Large intestine (tissue), 3 donors: ENCODE results near the gene SORBS1. TPM values are rescaled to one million over a fixed set of nuclear protein-coding genes. Genes with fewer than 3 reads are reported as not detected.

Experiments used
- DNase-seq, 2 donors: peaks; one replicate each; pipeline versions ENCODE4 v3.0.0 to v3.0.0-alpha.2; 2013
- H3K27ac ChIP-seq: one replicate; pipeline ENCODE4 v1.5.1; 2013; ENCODE audit warnings: low read length
- H3K27me3 ChIP-seq: 2 replicates; pipeline ENCODE4 v1.6.1; 2013; ENCODE audit warnings: low read length; ENCODE audit not compliant: control insufficient read depth, insufficient read depth
- H3K36me3 ChIP-seq: 2 replicates; pipeline ENCODE4 v1.6.1; 2013; ENCODE audit warnings: low read length; ENCODE audit not compliant: control insufficient read depth, insufficient read depth
- H3K4me1 ChIP-seq: one replicate; pipeline ENCODE4 v1.6.1; 2013; ENCODE audit warnings: low read length; ENCODE audit not compliant: control insufficient read depth, insufficient read depth
- H3K4me3 ChIP-seq: one replicate; pipeline ENCODE4 v1.5.1; 2013; ENCODE audit warnings: low read length
- H3K9me3 ChIP-seq: one replicate; pipeline ENCODE4 v1.6.1; 2013; ENCODE audit warnings: mild to moderate bottlenecking, low read depth, low read length, moderate library complexity; ENCODE audit not compliant: control insufficient read depth
- WGBS: methylation state at CpG from one replicate; pipeline ENCODE4 v1.1.5; 2013; ENCODE audit warnings: low lambda C conversion rate; ENCODE audit not compliant: insufficient coverage; 5-methylcytosine and 5-hydroxymethylcytosine counted together
- polyA plus RNA-seq: library from polyadenylated mRNA; unstranded; fragments of 120-200 nt; gene quantifications from one replicate; pipeline ENCODE4 v1.2.1, GENCODE V29; 2013

The SORBS1 gene
- polyA plus RNA-seq, 1 donor: 60.2 TPM

GRCh38 chr10:95403700-95404461, 157.3 kb downstream of the SORBS1 start:
- Histone ChIP-seq H3K4me3 (no peak overlapping the region), H3K4me1 (no peaks in the 10 kb centered on the region), H3K36me3 (peaks cover 45% of the 10 kb centered on the region), H3K27ac (no peak overlapping the region), H3K27me3 (no peaks in the 10 kb centered on the region), H3K9me3 (no peaks in the 10 kb centered on the region)
- 100% methylated on average over 2 of the region's 8 CpGs for WGBS
- DNase-seq: no peak

GRCh38 chr10:95401704-95402469, 159.3 kb downstream of the SORBS1 start:
- H3K27me3 ChIP-seq: no peaks in the 10 kb centered on the region
- H3K36me3 ChIP-seq: peaks cover 45% of the 10 kb centered on the region
- no peaks in the 10 kb centered on the region for H3K4me1 ChIP-seq
- WGBS: no CpG with 5 or more reads among the region's 1 CpG
- no peak overlapping the region for H3K27ac ChIP-seq
- H3K9me3 ChIP-seq: no peaks in the 10 kb centered on the region
- H3K4me3 ChIP-seq: no peak overlapping the region
- no peak for DNase-seq

GRCh38 chr10:95400787-95401186, 160.4 kb downstream of the SORBS1 start:
- H3K36me3 ChIP-seq: peaks cover 52% of the 10 kb centered on the region
- H3K4me1 ChIP-seq: no peaks in the 10 kb centered on the region
- no peaks in the 10 kb centered on the region for H3K9me3 ChIP-seq
- no peak overlapping the region for H3K27ac ChIP-seq
- H3K4me3 ChIP-seq: no peak overlapping the region
- DNase-seq: no peak
- H3K27me3 ChIP-seq: no peaks in the 10 kb centered on the region
- WGBS: no CpG with 5 or more reads among the region's 2 CpGs

- no peak overlapping the region for H3K4me3 ChIP-seq
- H3K27me3 ChIP-seq: no peaks in the 10 kb centered on the region
- no CpG with 5 or more reads among the region's 5 CpGs for WGBS
- H3K9me3 ChIP-seq: no peaks in the 10 kb centered on the region
- H3K27ac ChIP-seq: no peak overlapping the region
- H3K36me3 ChIP-seq: peaks cover 50% of the 10 kb centered on the region
- DNase-seq: no peak
- no peaks in the 10 kb centered on the region for H3K4me1 ChIP-seq
Measured at GRCh38 chr10:95399183-95399582, 162.0 kb downstream of the SORBS1 start.

- Histone ChIP-seq H3K27ac (no peak overlapping the region), H3K4me1 (no peaks in the 10 kb centered on the region), H3K4me3 (no peak overlapping the region), H3K27me3 (no peaks in the 10 kb centered on the region), H3K9me3 (no peaks in the 10 kb centered on the region), H3K36me3 (peaks cover 42% of the 10 kb centered on the region)
- WGBS: no CpG with 5 or more reads among the region's 3 CpGs
- no peak for DNase-seq
Measured at GRCh38 chr10:95397747-95398146, 163.4 kb downstream of the SORBS1 start.

GRCh38 chr10:95395947-95396449, 165.2 kb downstream of the SORBS1 start:
- Histone ChIP-seq H3K4me3 (no peak overlapping the region), H3K4me1 (no peaks in the 10 kb centered on the region), H3K9me3 (no peaks in the 10 kb centered on the region), H3K27ac (no peak overlapping the region), H3K36me3 (peaks cover 40% of the 10 kb centered on the region), H3K27me3 (no peaks in the 10 kb centered on the region)
- no peak for DNase-seq
- no CpG with 5 or more reads among the region's 10 CpGs for WGBS

GRCh38 chr10:95394161-95394880, 166.8 kb downstream of the SORBS1 start:
- 85% methylated on average over 2 of the region's 6 CpGs for WGBS
- no peak overlapping the region for H3K4me3 ChIP-seq
- H3K36me3 ChIP-seq: peaks cover 42% of the 10 kb centered on the region
- no peaks in the 10 kb centered on the region for H3K4me1 ChIP-seq
- H3K27me3 ChIP-seq: no peaks in the 10 kb centered on the region
- DNase-seq: no peak
- H3K9me3 ChIP-seq: no peaks in the 10 kb centered on the region
- no peak overlapping the region for H3K27ac ChIP-seq

- Histone ChIP-seq H3K36me3 (peaks cover 27% of the 10 kb centered on the region), H3K27ac (no peak overlapping the region), H3K9me3 (no peaks in the 10 kb centered on the region), H3K4me1 (peaks cover 4% of the 10 kb centered on the region), H3K4me3 (no peak overlapping the region), H3K27me3 (no peaks in the 10 kb centered on the region)
- WGBS: no CpG with 5 or more reads among the region's 7 CpGs
- no peak for DNase-seq
Measured at GRCh38 chr10:95392681-95393164, 168.4 kb downstream of the SORBS1 start.

GRCh38 chr10:95392217-95392584, 169.0 kb downstream of the SORBS1 start:
- WGBS: 86% methylated on average over 1 of the region's 3 CpGs
- Histone ChIP-seq H3K27ac (no peak overlapping the region), H3K4me1 (peaks cover 4% of the 10 kb centered on the region), H3K4me3 (no peak overlapping the region), H3K27me3 (no peaks in the 10 kb centered on the region), H3K36me3 (peaks cover 26% of the 10 kb centered on the region), H3K9me3 (no peaks in the 10 kb centered on the region)
- no peak for DNase-seq

GRCh38 chr10:95391581-95392216, 169.5 kb downstream of the SORBS1 start:
- peaks cover 4% of the 10 kb centered on the region for H3K4me1 ChIP-seq
- DNase-seq: peak; percentile 15 to 16
- peaks cover 23% of the 10 kb centered on the region for H3K36me3 ChIP-seq
- no peak overlapping the region for H3K27ac ChIP-seq
- no peaks in the 10 kb centered on the region for H3K9me3 ChIP-seq
- no peak overlapping the region for H3K4me3 ChIP-seq
- H3K27me3 ChIP-seq: no peaks in the 10 kb centered on the region
- WGBS: no CpG with 5 or more reads among the region's 4 CpGs
